Dermis microvascular lymphatic vessel endothelial cell (primary cell): ENCODE data around the gene PPP6R2. TPM values are rescaled to one million over a fixed set of nuclear protein-coding genes. Genes with fewer than 3 reads are reported as not detected.
A peak's percentile ranks its signal among the peaks of the same experiment; 100 is the strongest.
"Not testable (repeated sequence)": the region's sequence is repeated elsewhere in the genome, so short reads cannot be mapped to it uniquely, and the experiment has no call there.

ENCODE experiments used
- DNase-seq, 2 donors: peaks; one replicate each; pipeline versions ENCODE4 v3.0.0 to v3.0.0-alpha.2; 2010; ENCODE audit warnings: low read depth in 2 of 2
- total RNA-seq: library from RNA; depleted of rRNA; stranded (reverse); fragments of >200 nt; gene quantifications from 2 replicates; pipeline ENCODE4 v1.2.1, GENCODE V29; 2014

The PPP6R2 gene
- total RNA-seq, 1 donor from 2014 or later, result 39.4 TPM

- no peak for DNase-seq
Observed at GRCh38 chr22:50317178-50317577, 25.9 kb upstream of the PPP6R2 start.

DNA sequence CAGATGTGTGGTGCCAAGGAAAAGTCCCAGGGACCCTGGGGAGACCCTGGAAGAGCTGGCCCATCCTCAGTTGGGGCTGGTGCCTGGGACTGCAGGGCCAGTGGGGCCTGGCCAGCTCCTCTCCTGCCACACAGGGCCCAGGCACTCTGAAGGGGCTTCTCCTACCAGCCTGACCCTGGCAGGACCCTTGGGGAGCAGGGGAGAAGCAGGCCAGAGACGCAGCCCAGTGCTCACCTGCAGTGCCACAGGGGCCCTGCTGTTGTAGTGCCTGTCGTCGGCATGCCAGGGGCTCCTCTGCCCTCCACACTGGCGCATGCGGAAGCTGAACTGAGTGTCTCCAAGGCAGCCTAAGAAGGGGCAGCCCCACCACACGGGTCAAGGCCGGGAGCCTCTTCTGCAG is 25.5 kb upstream of the PPP6R2 start:
- DNase-seq, result no peak

- DNase-seq, result no peak
Observed at GRCh38 chr22:50318356-50318697, 24.8 kb upstream of the PPP6R2 start.

DNA sequence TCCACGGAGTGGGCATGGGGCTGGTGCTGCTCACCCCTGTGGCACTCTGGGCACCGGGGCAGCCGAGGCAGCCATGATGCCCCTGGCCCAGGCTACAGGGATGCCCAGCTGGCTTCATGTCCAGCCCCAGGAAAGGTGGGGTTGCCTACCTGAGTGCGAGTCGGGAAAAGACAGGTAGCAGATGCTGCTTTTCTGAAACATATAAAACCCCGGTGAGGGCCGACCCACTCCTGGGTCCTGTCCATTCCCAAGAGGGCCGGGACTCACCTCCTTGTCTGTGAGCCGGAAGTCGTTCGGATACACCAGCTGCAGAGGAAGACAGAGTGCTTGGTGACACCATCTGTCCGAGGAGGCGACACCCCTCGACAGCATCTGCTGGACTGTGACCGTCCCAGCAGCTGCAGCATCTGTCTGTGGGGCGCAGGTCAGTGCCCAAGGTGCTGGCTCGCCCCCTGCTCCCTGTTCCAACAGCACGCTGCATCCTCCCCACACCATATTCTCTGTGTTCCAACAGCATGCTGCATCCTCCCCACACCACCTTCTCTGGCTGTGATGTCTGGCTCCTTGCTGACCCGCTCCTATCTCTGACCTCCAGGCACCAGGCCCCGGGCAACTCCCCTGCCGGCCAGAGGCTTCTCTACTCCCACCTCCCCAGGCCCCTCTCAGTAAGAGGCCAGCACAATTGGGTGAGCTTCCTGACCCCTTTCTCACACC is 24.3 kb upstream of the PPP6R2 start:
- no peak for DNase-seq

GRCh38 chr22:50319503-50319951 is 23.6 kb upstream of the PPP6R2 start:
- no peak for DNase-seq

DNA sequence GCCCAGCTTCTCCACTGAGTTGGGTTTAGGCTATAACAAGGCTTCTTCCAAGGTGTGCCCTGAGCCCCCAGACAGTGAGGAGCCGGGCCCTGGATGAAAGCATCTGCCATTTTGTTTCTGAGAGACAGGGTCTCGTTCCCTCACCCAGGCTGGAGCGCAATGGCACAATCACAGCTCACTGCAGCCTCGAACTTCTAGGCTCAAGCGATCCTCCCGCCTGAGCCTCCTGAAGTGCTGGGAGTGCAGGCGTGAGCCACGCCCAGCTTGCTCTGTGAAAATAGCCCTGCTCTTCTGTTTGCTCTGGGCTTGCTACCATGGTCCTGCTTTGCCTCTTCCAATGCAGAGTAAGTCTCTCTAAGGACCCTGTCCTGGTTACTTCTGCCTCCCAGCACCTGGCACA is 23.0 kb upstream of the PPP6R2 start:
- DNase-seq, result no peak

DNA sequence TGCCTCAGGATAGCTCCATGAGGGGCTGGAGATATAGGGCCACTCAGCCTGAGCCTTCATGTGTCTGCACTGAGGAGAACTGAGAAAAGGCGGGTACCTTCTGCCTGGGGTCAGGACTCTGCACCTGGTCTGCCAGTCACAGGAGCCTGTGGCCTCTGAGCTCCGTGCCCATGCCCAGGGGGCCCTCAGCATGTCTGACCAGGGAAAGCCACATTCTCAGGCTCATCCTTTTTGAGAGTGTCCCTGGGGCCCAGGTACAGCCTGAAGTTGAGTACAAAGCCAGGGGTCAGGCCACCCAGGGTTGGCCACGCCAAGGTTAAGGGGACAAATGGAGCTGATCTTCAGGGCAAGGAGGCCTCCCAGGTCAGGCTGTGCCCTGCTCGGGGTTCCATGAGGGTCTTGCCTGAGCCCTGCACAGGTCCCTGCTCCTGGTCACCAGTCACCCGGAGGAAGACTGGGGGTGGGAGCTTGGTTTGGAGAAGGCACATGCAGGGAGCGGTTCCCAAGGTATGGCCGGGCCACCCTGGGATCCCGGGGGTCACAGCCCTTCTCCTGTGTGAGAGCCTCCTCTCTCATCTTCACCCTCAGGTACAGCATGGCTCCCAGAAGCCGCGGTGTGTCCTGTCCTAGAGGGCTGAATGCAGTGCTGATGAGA is 22.3 kb upstream of the PPP6R2 start:
- DNase-seq, result no peak

DNA sequence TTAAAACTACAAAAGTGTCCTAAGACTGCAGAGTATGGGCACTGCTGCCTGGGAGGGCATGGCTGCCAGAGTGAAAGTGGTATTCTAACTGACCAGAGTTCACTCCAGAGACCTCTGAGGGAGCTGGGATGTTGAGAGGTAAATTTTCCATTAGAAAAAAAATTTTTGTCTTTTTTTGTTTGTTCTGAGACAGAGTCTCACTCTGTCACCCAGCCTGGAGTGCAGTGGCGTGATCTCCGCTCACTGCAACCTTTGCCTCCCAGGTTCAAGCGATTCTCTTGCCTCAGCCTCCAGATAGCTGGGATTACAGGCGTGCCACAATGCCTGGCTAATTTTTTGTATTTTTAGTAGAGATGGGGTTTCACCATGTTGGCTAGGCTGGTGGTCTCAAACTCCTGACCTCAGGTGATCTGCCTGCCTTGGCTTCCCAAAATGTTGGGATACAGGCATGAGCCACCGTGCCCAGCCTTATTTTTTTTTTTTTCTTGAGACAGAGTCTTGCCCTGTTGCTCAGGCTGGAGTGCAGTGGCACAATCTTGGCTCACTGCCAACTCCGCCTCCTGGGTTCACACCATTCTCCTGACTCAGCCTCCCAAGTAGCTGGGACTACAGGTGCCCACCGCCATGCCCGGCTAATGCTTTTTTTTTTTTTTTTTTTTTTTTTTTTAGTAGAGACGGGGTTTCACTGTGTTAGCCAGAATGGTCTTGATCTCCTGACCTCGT is 20.6 kb upstream of the PPP6R2 start:
- DNase-seq, result not testable (repeated sequence)

- DNase-seq, result no peak
Observed at GRCh38 chr22:50323900-50324299, 19.2 kb upstream of the PPP6R2 start.

GRCh38 chr22:50325444-50326224 is 17.5 kb upstream of the PPP6R2 start:
- no peak for DNase-seq

DNA sequence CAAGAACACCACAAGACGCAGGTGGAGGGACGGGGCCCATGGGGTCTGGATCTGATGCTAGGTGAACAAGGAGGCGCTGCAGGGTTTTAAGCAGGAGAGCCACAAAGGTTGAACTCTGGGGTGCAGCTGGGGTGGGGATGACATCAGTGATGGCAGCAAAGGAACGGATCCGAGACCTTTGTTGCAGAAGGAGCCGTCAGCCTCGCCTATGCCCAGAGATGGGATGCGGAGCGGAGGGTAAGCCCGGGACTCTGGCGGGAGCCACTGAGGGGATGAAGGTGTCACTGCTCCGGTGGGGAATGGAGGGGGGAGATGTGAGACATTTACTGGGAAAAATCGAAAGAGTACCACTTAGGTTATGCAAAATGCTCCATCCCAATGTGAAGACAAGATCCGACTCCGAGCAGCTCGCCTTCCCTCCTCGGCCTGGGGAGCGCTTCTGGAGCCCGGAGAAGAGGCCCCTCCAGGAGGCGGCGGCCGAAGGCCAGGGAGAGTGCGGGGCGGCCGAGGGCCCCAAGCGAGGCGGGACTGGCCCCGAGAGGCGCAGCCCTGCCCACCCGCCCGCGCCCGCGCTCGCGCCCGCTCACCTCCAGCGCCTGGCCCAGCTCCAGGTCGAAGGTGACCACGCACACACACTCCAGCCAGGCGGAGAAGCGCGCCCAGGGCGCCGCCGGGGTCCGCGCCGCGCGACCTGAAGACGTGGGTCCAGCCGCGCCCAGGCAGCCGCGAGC is 16.7 kb upstream of the PPP6R2 start:
- no peak for DNase-seq

- peak in 1 of 2 donors; percentile 85 for DNase-seq
Observed at GRCh38 chr22:50326956-50327710, 16.0 kb upstream of the PPP6R2 start, which contains the start of gene DENND6B. Gene DENND6B (minus strand): TSS chr22:50327012. CDS start chr22:50326988, 24 bp downstream.

DNA sequence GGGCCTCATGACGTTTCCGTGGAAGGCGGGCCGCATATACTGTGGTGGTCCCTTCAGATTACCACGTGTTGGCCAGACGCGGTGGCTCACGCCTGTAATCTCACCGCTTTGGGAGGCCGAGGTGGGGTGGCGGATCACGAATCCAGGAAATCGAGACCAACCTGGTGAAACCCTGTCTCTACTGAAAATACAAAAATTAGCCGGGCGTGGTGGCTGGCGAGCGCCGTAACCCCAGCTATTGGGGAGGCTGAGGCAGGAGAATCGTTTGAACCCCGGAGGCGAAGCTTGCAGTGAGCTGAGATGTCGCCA is 15.5 kb upstream of the PPP6R2 start:
- DNase-seq, result no peak

DNA sequence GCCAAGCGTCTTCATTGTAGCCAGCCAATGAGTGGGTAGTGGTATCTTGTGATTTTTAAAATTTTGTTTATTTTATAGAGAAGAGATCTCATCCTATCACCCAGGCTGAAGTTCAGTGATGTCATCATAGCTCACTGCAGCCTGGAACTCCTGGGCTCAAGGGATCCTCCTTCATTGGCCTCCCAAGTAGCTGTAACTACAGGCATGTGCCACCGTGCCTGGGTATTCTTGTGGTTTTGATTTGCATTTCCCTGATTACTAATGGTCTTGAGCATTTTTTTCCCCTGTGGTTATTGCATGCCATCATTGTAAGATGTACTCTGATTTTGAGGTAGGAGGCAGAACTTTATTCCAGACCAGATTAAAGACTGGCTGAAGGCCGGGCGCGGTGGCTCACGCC is 13.9 kb upstream of the PPP6R2 start:
- no peak for DNase-seq

GRCh38 chr22:50334433-50334832 is 8.7 kb upstream of the PPP6R2 start:
- not testable (repeated sequence) for DNase-seq

- no peak for DNase-seq
Observed at GRCh38 chr22:50337262-50338041, 5.7 kb upstream of the PPP6R2 start.

DNA sequence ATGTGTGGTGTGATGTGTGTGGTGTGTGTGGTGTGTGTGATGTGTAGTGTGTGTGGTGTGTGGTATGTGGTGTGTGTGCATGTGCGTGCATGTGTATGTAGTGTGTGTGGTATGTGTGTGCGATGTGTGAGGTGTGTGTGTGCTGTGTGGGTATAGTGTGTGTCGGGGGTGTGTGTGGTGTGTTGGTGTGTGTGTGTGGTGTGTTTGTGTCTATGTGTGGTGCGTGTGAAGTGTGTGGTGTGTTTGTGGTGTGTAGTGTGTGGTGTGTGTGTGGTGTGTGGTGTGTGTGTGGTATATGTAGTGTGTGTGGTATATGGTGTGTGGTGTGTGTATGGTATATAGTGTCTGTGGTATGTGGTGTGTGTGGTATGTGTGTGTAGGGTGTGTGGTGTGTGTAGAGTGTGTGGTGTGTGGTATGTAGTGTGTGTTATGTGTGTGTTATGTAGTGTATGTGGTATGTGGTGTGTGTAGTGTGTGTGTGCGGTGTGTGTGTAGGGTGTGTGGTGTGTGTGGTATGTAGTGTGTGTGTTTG is 5.0 kb upstream of the PPP6R2 start:
- no peak for DNase-seq

GRCh38 chr22:50338860-50339462 is 4.2 kb upstream of the PPP6R2 start:
- DNase-seq, result no peak
